GM12878 (cell line): ENCODE data around the gene TRAIP. TPM values are rescaled to one million over a fixed set of nuclear protein-coding genes. Genes with fewer than 3 reads are reported as not detected.

Source experiments
- BHLHE40 ChIP-seq, 2 experiments: fragments of 450-650 bp in 1 of 2; IDR thresholded peaks; 2 replicates each; pipeline ENCODE4 v1.6.1; 2011 to 2017; ENCODE audit warnings: low read depth in 2 of 2, borderline replicate concordance in 1 of 2, improper control_type of control experiment in 1 of 2, low read length in 1 of 2, mild to moderate bottlenecking in 1 of 2
- CBX5 ChIP-seq: sonication (generic); IDR thresholded peaks from 2 replicates; pipeline ENCODE4 v1.6.1; 2016; ENCODE audit warnings: low read depth, moderate library complexity, mild to moderate bottlenecking, inconsistent platforms
- CEBPB ChIP-seq, 2 experiments: fragments of 150-350 bp in 1 of 2; IDR thresholded peaks; 2 replicates each; pipeline ENCODE4 v1.6.1; 2012 to 2014; ENCODE audit warnings: low read depth in 2 of 2, low read length in 2 of 2, borderline replicate concordance in 1 of 2, inconsistent platforms in 1 of 2
- E2F8 ChIP-seq: fragments of 450-650 bp; IDR thresholded peaks from 2 replicates; pipeline ENCODE4 v1.6.1; 2018; ENCODE audit warnings: mild to moderate bottlenecking, low read depth, moderate library complexity; ENCODE audit not compliant: partially characterized antibody
- EED ChIP-seq: sonication (generic); IDR thresholded peaks from 2 replicates; pipeline ENCODE4 v1.6.1; 2016; ENCODE audit warnings: antibody characterized with exemption, low read depth
- EZH2 ChIP-seq: IDR thresholded peaks from 2 replicates; pipeline ENCODE4 v1.6.1; 2012; ENCODE audit warnings: low read depth, mild to moderate bottlenecking, control low read depth, inconsistent platforms, low read length, borderline replicate concordance; ENCODE audit not compliant: control insufficient read depth
- HDAC2 ChIP-seq: fragments of 200-600 bp; sonication (generic); IDR thresholded peaks from 2 replicates; pipeline ENCODE4 v1.6.1; 2017
- HSF1 ChIP-seq: fragments of 150-350 bp; IDR thresholded peaks from 2 replicates; pipeline ENCODE4 v1.6.1; 2014; ENCODE audit warnings: mild to moderate bottlenecking, low read depth, low read length
- MAX ChIP-seq: IDR thresholded peaks from 2 replicates; pipeline ENCODE4 v1.6.1; 2012; ENCODE audit warnings: low read depth, low read length, improper control_type of control experiment
- PBX3 ChIP-seq: IDR thresholded peaks from 2 replicates; pipeline ENCODE4 v1.6.1; 2011; ENCODE audit warnings: mild to moderate bottlenecking, low read depth, low read length, moderate library complexity; ENCODE audit not compliant: insufficient replicate concordance
- POLR2A ChIP-seq: IDR thresholded peaks from 2 replicates; pipeline ENCODE4 v1.6.1; 2011; ENCODE audit warnings: low read depth, mild to moderate bottlenecking, low read length
- PRDM15 ChIP-seq: fragments of 450-650 bp; formaldehyde crosslinking; IDR thresholded peaks from 2 replicates; pipeline ENCODE4 v1.4.0; 2020; ENCODE audit warnings: mild to moderate bottlenecking, moderate library complexity
- SIN3A ChIP-seq: IDR thresholded peaks from 2 replicates; pipeline ENCODE4 v1.6.1; 2012; ENCODE audit warnings: low read depth, low read length, improper control_type of control experiment
- SMAD5 ChIP-seq: IDR thresholded peaks from 2 replicates; pipeline ENCODE4 v1.6.1; 2016; ENCODE audit warnings: antibody characterized with exemption, low read depth
- SP1 ChIP-seq: IDR thresholded peaks from one replicate; pipeline ENCODE4 v1.6.1; 2011; ENCODE audit warnings: low read depth, low read length
- SPI1 ChIP-seq: IDR thresholded peaks from 2 replicates; pipeline ENCODE4 v1.6.1; 2011; ENCODE audit warnings: low read depth, mild to moderate bottlenecking, low read length, moderate library complexity, borderline replicate concordance; ENCODE audit not compliant: insufficient read depth
- SRF ChIP-seq, 2 experiments: IDR thresholded peaks; 2 replicates each; pipeline ENCODE4 v1.6.1; 2011; ENCODE audit warnings: low read depth in 2 of 2, low read length in 2 of 2, mild to moderate bottlenecking in 1 of 2, moderate library complexity in 1 of 2
- TCF3 ChIP-seq: IDR thresholded peaks from 2 replicates; pipeline ENCODE4 v1.6.1; 2012; ENCODE audit warnings: low read depth, mild to moderate bottlenecking, low read length, borderline replicate concordance; ENCODE audit not compliant: insufficient read depth
- ZBTB33 ChIP-seq: fragments of 450-650 bp; IDR thresholded peaks from 2 replicates; pipeline ENCODE4 v1.6.1; 2017; ENCODE audit warnings: mild to moderate bottlenecking
- polyA plus RNA-seq, 11 experiments: library from polyadenylated mRNA; depleted of rRNA in 4 of 11; unstranded in 6 of 11; stranded (reverse) in 5 of 11; fragments of >200 nt; fragmentation: Nextera tagmentation in 4 of 11; fragmentation: Illumina TruSeq in 1 of 11; extraction: Ambion mirVana in 4 of 11; extraction: Trizol in 1 of 11; gene quantifications; 1 replicate in 1 of 11; 2 replicates in 10 of 11; pipeline versions ENCODE4 v1.2.1 to v1.2.3, GENCODE V29; 2011 to 2016; ENCODE audit warnings: inconsistent platforms in 2 of 11, missing spikeins in 2 of 11, low read depth in 1 of 11
- total RNA-seq, 4 experiments: library from RNA; depleted of rRNA in 3 of 4; stranded (reverse); fragments of >200 nt in 3 of 4; fragmentation: Illumina TruSeq in 1 of 4; extraction: Trizol in 1 of 4; gene quantifications; 2 replicates each; pipeline versions ENCODE4 v1.2.1 to v1.2.3, GENCODE V29; 2013 to 2021

Gene TRAIP
- total and polyA plus RNA-seq, 10 of the 15 experiments (the other 5 are each of a cell fraction or from before 2014, with no cell fraction given) = 15.9 to 37.0 (median 23.1) TPM

GRCh38 chr3:49805367-49805782 lies 51.0 kb downstream of the TRAIP start (continued):
- TF ChIP-seq PRDM15 (CRISPR knock-in tag) (no peak), E2F8 (no peak), SP1 (peak; percentile 21), SPI1 (no peak), CBX5 (no peak), SIN3A (no peak), HDAC2 (no peak), POLR2A (no peak), EED (peak; percentile 62), MAX (no peak), CEBPB (IDR thresholded peaks at IDR 0.05; ENCODE audit: borderline replicate concordance in 1 of 2, low read depth in 2 of 2, low read length in 2 of 2) (0 out of 4 replicates have a peak, but pooled peaks of 1 of the 2 experiments have one; percentile 13), ZBTB33 (no peak), PBX3 (no peak), BHLHE40 (IDR thresholded peaks at IDR 0.05; ENCODE audit: borderline replicate concordance in 1 of 2, low read depth in 2 of 2, low read length in 1 of 2) (peak in 1 of 2 experiments; percentile 29; a peak in 2 of 4 replicates), EZH2 (no peak), TCF3 (no peak), SMAD5 (no peak), SRF (IDR thresholded peaks at IDR 0.05; ENCODE audit: low read depth in 2 of 2, low read length in 2 of 2) (no peak), HSF1 (no peak)
